Measurements from ENCODE around the gene IL19.
A peak's percentile ranks its signal among the peaks of the same experiment; 100 is the strongest.

DNA sequence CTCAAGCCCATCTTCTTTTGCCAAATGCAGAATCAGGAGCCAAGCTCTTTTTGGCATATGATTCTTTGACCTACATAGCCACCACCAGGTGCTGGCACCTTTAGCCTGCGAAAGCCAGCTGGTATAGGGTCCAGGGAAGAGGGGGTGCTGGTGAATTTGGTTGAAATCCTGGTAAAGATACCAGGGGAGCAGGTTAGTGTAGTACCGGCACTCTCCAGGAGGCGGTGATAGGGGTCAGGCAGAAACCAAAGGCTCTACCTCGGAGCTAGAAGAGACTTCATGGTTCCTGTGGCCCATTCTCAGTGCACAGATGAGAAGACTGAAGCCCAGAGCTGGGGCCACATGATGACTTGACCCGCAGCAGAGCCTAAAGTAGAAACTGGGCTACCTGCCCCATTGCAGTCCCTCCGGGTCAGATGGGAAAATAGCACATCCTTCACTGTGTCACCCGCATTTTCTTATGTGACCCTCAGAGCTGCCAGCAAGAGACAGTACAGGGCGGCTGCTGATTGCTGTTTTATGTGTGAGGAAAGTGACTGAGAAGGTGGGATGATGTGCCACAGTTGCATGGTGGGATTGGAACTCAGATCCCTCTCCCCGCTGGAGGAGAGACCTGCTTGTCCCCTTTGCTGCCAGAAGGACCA is 36.0 kb upstream of the IL19 start:
- TF ChIP-seq, protein P1, sequence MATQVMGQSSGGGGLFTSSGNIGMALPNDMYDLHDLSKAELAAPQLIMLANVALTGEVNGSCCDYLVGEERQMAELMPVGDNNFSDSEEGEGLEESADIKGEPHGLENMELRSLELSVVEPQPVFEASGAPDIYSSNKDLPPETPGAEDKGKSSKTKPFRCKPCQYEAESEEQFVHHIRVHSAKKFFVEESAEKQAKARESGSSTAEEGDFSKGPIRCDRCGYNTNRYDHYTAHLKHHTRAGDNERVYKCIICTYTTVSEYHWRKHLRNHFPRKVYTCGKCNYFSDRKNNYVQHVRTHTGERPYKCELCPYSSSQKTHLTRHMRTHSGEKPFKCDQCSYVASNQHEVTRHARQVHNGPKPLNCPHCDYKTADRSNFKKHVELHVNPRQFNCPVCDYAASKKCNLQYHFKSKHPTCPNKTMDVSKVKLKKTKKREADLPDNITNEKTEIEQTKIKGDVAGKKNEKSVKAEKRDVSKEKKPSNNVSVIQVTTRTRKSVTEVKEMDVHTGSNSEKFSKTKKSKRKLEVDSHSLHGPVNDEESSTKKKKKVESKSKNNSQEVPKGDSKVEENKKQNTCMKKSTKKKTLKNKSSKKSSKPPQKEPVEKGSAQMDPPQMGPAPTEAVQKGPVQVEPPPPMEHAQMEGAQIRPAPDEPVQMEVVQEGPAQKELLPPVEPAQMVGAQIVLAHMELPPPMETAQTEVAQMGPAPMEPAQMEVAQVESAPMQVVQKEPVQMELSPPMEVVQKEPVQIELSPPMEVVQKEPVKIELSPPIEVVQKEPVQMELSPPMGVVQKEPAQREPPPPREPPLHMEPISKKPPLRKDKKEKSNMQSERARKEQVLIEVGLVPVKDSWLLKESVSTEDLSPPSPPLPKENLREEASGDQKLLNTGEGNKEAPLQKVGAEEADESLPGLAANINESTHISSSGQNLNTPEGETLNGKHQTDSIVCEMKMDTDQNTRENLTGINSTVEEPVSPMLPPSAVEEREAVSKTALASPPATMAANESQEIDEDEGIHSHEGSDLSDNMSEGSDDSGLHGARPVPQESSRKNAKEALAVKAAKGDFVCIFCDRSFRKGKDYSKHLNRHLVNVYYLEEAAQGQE (IDR thresholded peaks at IDR 0.05; ENCODE audit: insufficient replicate concordance, low read depth), result no peak
- TF ChIP-seq, protein P2, sequence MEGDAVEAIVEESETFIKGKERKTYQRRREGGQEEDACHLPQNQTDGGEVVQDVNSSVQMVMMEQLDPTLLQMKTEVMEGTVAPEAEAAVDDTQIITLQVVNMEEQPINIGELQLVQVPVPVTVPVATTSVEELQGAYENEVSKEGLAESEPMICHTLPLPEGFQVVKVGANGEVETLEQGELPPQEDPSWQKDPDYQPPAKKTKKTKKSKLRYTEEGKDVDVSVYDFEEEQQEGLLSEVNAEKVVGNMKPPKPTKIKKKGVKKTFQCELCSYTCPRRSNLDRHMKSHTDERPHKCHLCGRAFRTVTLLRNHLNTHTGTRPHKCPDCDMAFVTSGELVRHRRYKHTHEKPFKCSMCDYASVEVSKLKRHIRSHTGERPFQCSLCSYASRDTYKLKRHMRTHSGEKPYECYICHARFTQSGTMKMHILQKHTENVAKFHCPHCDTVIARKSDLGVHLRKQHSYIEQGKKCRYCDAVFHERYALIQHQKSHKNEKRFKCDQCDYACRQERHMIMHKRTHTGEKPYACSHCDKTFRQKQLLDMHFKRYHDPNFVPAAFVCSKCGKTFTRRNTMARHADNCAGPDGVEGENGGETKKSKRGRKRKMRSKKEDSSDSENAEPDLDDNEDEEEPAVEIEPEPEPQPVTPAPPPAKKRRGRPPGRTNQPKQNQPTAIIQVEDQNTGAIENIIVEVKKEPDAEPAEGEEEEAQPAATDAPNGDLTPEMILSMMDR (IDR thresholded peaks at IDR 0.05; ENCODE audit: insufficient read depth, low read length), result peak; percentile 85
- no peak for TF ChIP-seq GABPA (IDR thresholded peaks at IDR 0.05; ENCODE audit: low read depth)
